GM18861 (cell line): ENCODE results near the gene CBX7.

Source experiments
- ATAC-seq: cut with Tn5 transposase; IDR thresholded peaks from one replicate; pipeline ENCODE4 v1.9.1; 2021; ENCODE audit not compliant: unreplicated experiment

Gene CBX7

GRCh38 chr22:39152511-39153219 is at the start of gene CBX7:
CBX7 (minus strand) TSS chr22:39152680; CDS start chr22:39152444, 236 bp downstream.
- peak; percentile 52 for ATAC-seq

GRCh38 chr22:39197578-39197977 is 45.1 kb upstream of the CBX7 start:
- no peak for ATAC-seq

- no peak for ATAC-seq
These were observed 41.6 kb upstream of the CBX7 start for GRCh38 chr22:39194098-39194497.

- ATAC-seq, result no peak
These were observed 36.3 kb upstream of the CBX7 start for GRCh38 chr22:39188809-39189208.

GRCh38 chr22:39185601-39186012 is 33.1 kb upstream of the CBX7 start:
- ATAC-seq, result no peak

- no peak for ATAC-seq
These were observed 32.4 kb upstream of the CBX7 start for GRCh38 chr22:39184586-39185577.

- ATAC-seq, result no peak
These were observed 31.6 kb upstream of the CBX7 start for GRCh38 chr22:39183991-39184585.

- no peak for ATAC-seq
These were observed 30.1 kb upstream of the CBX7 start for GRCh38 chr22:39182478-39183030.

GRCh38 chr22:39181778-39182177 is 29.3 kb upstream of the CBX7 start:
- no peak for ATAC-seq

- ATAC-seq, result no peak
These were observed 28.9 kb upstream of the CBX7 start for GRCh38 chr22:39181356-39181755.

- no peak for ATAC-seq
These were observed 27.4 kb upstream of the CBX7 start for GRCh38 chr22:39179841-39180335.

GRCh38 chr22:39179401-39179827 is 26.9 kb upstream of the CBX7 start:
- no peak for ATAC-seq

GRCh38 chr22:39178206-39179111 is 26.0 kb upstream of the CBX7 start:
- no peak for ATAC-seq

GRCh38 chr22:39177791-39178190 is 25.3 kb upstream of the CBX7 start:
- no peak for ATAC-seq

GRCh38 chr22:39177456-39177775 is 24.9 kb upstream of the CBX7 start:
- ATAC-seq, result no peak

GRCh38 chr22:39176714-39177455 is 24.4 kb upstream of the CBX7 start:
- ATAC-seq, result no peak

- ATAC-seq, result no peak
These were observed 23.7 kb upstream of the CBX7 start for GRCh38 chr22:39176143-39176713.

- ATAC-seq, result no peak
These were observed 23.1 kb upstream of the CBX7 start for GRCh38 chr22:39175353-39176142.
